Kidney (tissue), 14 donors: Measurements from ENCODE around the gene DHDH. TPM values are rescaled to one million over a fixed set of nuclear protein-coding genes. Genes with fewer than 3 reads are reported as not detected.

Experiments used
- DNase-seq, 5 donors: peaks; one replicate each; pipeline ENCODE4 v3.0.0-alpha.2; 2013 to 2020
- FAIRE-seq: peaks from 2 replicates; lab custom pipeline; 2012; peaks lifted over from hg19 to GRCh38; lab: Jason Lieb, UNC
- H3K27ac ChIP-seq, 2 donors: one replicate each; pipeline ENCODE4 v1.7.0; 2013; ENCODE audit warnings: low read depth in 2 of 2, low read length in 2 of 2, inconsistent platforms in 1 of 2
- H3K27me3 ChIP-seq: one replicate; pipeline ENCODE4 v1.7.1; 2013; ENCODE audit warnings: low read length, inconsistent platforms; ENCODE audit not compliant: control insufficient read depth, insufficient read depth
- H3K36me3 ChIP-seq, 3 donors: one replicate each; pipeline versions ENCODE4 v1.7.0 to v1.7.1; 2013; ENCODE audit warnings: low read length in 3 of 3, control low read depth in 1 of 3, inconsistent platforms in 1 of 3; ENCODE audit not compliant: insufficient read depth in 3 of 3, control insufficient read depth in 2 of 3
- H3K4me1 ChIP-seq, 3 donors: one replicate each; pipeline versions ENCODE4 v1.7.0 to v1.7.1; 2013; ENCODE audit warnings: low read length in 3 of 3, inconsistent platforms in 1 of 3, low read depth in 1 of 3; ENCODE audit not compliant: control insufficient read depth in 2 of 3, insufficient read depth in 2 of 3
- H3K4me3 ChIP-seq, 3 donors: one replicate each; pipeline versions ENCODE4 v1.7.0 to v1.8.1; 2013; ENCODE audit warnings: low read length in 3 of 3, control low read depth in 1 of 3, inconsistent platforms in 1 of 3
- H3K9ac ChIP-seq, 3 donors: one replicate each; pipeline versions ENCODE4 v1.7.0 to v1.7.1; 2013; ENCODE audit warnings: low read length in 3 of 3, control low read depth in 1 of 3, inconsistent platforms in 1 of 3
- H3K9me3 ChIP-seq, 3 donors: one replicate each; pipeline versions ENCODE4 v1.7.0 to v1.7.1; 2013; ENCODE audit warnings: low read length in 3 of 3, control low read depth in 1 of 3, inconsistent platforms in 1 of 3; ENCODE audit not compliant: control insufficient read depth in 2 of 3, insufficient read depth in 1 of 3
- CTCF ChIP-seq: IDR thresholded peaks from 3 replicates; pipeline ENCODE4 v1.5.1; 2012; ENCODE audit warnings: mild to moderate bottlenecking, moderate library complexity, borderline replicate concordance; ENCODE audit not compliant: insufficient read depth; ENCODE audit errors: extremely low read depth
- intact Hi-C: fragments of 100-400 bp; cut with DNase I; formaldehyde crosslinking; loops from one replicate; pipeline ENCODE4 v1.11.1; 2022
- polyA plus RNA-seq: library from polyadenylated mRNA; stranded (reverse); fragments of 350-450 nt; fragmentation: Illumina TruSeq; extraction: RNeasy Lipid Tissue Mini Kit (QIAGEN cat#74804); gene quantifications from one replicate; pipeline ENCODE4 v1.2.3, GENCODE V29; 2014; ENCODE audit warnings: low read depth, low replicate concordance; ENCODE audit not compliant: insufficient read depth
- total RNA-seq: library from RNA; stranded (reverse); fragmentation: NEBNext Ultra II Directional; extraction: Animal tissue kit (Norgen Biotek cat#: 25700); gene quantifications from one replicate; pipeline ENCODE4 v1.2.1, GENCODE V29; 2021
- donor health status: control.
- donor health status: control.
- donor health status: control.
- donor health status: control.
- donor health status: control.
- donor health status: DM: yes; HTN: yes; CAD: no.
- donor health status: Normal renal cell carcinoma (clear cell type).

DHDH gene
- total and polyA plus RNA-seq, 2 donors from 2014 or later: 0.60 to 26.3 TPM

DNA sequence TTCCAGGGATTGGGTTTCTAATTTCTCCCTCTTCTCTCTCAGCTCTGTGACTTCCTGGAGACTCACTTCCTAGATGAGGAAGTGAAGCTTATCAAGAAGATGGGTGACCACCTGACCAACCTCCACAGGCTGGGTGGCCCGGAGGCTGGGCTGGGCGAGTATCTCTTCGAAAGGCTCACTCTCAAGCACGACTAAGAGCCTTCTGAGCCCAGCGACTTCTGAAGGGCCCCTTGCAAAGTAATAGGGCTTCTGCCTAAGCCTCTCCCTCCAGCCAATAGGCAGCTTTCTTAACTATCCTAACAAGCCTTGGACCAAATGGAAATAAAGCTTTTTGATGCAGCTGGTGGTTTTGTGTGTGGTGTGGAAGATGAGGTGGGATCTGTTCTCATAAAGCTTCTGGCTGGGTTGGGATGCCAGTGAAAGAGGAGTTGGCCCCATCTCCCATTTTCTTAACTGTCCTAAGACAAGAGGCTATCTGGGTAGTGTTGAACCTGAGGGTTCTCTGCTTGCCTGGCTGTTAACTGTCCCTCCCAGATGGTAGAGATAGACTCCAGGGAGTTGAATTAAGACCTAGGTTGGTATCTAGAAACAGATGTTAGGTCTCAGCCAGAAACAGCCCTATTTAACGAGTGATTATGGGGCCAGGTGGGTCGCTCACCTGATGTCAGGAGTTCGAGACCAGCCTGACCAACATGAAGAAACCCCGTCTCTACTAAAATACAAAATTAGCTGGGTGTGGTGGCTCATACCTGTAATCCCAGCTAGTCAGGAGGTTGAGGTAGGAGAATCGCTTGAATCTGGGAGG is 33.2 kb downstream of the DHDH start:
- Histone ChIP-seq H3K27ac (peak overlapping the region; percentile 35 to 94), H3K27me3 (no peaks in the 10 kb centered on the region), H3K4me3 (peak overlapping the region; percentile 86 to 98 (median 96)), H3K9me3 (no peaks in the 10 kb centered on the region), H3K36me3 (peaks cover 3 to 46% (median 4%) of the 10 kb centered on the region in 3 donors), H3K4me1 (peaks cover 0 to 27% (median 24%) of the 10 kb centered on the region in 3 donors), H3K9ac (peak overlapping the region; percentile 52 to 79 (median 74))
- intact Hi-C loops: no loop called here
- FAIRE-seq: no peak
- no peak for TF ChIP-seq CTCF
- DNase-seq: no peak

- H3K4me3 ChIP-seq: peak overlapping the region; percentile 45 to 98 (median 96)
- no peak for TF ChIP-seq CTCF
- intact Hi-C loops: no loop called here
- no peaks in the 10 kb centered on the region for H3K9me3 ChIP-seq
- DNase-seq (peak in 1 of 5 donors; percentile 37), FAIRE-seq (no peak)
- no peaks in the 10 kb centered on the region for H3K27me3 ChIP-seq
- H3K36me3 ChIP-seq: peaks cover 3 to 46% (median 4%) of the 10 kb centered on the region in 3 donors
- no peak overlapping the region for H3K9ac ChIP-seq
- H3K4me1 ChIP-seq: peaks cover 0 to 22% (median 21%) of the 10 kb centered on the region in 3 donors
- peak overlapping the region in 1 of 2 donors; percentile 39 for H3K27ac ChIP-seq
These were observed 34.1 kb downstream of the DHDH start for GRCh38 chr19:48967346-48968178.

GRCh38 chr19:48968179-48968661 is 34.7 kb downstream of the DHDH start:
- FAIRE-seq (no peak), DNase-seq (no peak)
- Histone ChIP-seq H3K4me3 (peak overlapping the region in 1 of 3 donors; percentile 98), H3K27ac (peak overlapping the region in 1 of 2 donors; percentile 26), H3K36me3 (peaks cover 3 to 46% (median 4%) of the 10 kb centered on the region in 3 donors), H3K9ac (no peak overlapping the region), H3K27me3 (no peaks in the 10 kb centered on the region), H3K4me1 (peaks cover 0 to 21% (median 20%) of the 10 kb centered on the region in 3 donors), H3K9me3 (no peaks in the 10 kb centered on the region)
- no peak for TF ChIP-seq CTCF
- intact Hi-C loops: no loop called here
